NB4 (cell line): ENCODE results near the gene GP1BA.

Source experiments
- DNase-seq: peaks from one replicate; pipeline ENCODE4 v3.0.0; 2010; ENCODE audit warnings: low read depth
- H3K4me3 ChIP-seq: one replicate; pipeline ENCODE4 v1.5.1; 2011; ENCODE audit warnings: mild to moderate bottlenecking, low read depth, low read length, moderate library complexity
- MAX ChIP-seq: IDR thresholded peaks from 2 replicates; pipeline ENCODE4 v1.6.1; 2011; ENCODE audit warnings: low read depth, low read length
- MYC ChIP-seq: IDR thresholded peaks from 2 replicates; pipeline ENCODE4 v1.6.1; 2011; ENCODE audit warnings: low read depth, low read length
- POLR2A ChIP-seq: IDR thresholded peaks from 2 replicates; pipeline ENCODE4 v1.6.1; 2011; ENCODE audit warnings: mild to moderate bottlenecking; ENCODE audit not compliant: insufficient read length; ENCODE audit errors: extremely low read depth
- TF ChIP-seq, protein P1 (sequence below): IDR thresholded peaks from one replicate; pipeline ENCODE4 v1.5.1; 2012; ENCODE audit warnings: low read depth, low read length

Gene GP1BA

DNA sequence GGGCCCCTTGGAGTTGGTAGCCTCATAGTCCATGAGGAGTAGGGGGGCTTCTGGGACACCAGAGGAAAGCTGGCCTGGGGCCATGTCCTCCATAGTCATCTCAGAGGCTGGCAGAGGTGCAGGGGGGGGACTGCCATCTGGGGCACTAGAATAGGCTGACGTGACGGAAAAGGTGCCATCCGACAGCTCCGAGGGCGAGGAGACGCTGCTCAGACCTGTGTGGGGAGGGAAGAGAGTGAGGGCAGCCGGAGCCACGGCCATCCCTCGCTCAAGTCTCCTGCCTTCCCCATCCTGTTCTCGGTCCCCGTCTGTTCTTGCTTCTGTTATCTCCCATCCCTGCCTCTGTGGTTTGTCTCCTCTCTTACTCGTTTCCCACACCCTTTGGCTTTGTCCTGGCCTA, 40.2 kb downstream of the GP1BA start:
- no peak for DNase-seq
- no peak overlapping the region for H3K4me3 ChIP-seq
- TF ChIP-seq MYC, result no peak
- TF ChIP-seq, protein P1, sequence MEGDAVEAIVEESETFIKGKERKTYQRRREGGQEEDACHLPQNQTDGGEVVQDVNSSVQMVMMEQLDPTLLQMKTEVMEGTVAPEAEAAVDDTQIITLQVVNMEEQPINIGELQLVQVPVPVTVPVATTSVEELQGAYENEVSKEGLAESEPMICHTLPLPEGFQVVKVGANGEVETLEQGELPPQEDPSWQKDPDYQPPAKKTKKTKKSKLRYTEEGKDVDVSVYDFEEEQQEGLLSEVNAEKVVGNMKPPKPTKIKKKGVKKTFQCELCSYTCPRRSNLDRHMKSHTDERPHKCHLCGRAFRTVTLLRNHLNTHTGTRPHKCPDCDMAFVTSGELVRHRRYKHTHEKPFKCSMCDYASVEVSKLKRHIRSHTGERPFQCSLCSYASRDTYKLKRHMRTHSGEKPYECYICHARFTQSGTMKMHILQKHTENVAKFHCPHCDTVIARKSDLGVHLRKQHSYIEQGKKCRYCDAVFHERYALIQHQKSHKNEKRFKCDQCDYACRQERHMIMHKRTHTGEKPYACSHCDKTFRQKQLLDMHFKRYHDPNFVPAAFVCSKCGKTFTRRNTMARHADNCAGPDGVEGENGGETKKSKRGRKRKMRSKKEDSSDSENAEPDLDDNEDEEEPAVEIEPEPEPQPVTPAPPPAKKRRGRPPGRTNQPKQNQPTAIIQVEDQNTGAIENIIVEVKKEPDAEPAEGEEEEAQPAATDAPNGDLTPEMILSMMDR, result no peak
- TF ChIP-seq POLR2A, result no peak
- no peak for TF ChIP-seq MAX

DNA sequence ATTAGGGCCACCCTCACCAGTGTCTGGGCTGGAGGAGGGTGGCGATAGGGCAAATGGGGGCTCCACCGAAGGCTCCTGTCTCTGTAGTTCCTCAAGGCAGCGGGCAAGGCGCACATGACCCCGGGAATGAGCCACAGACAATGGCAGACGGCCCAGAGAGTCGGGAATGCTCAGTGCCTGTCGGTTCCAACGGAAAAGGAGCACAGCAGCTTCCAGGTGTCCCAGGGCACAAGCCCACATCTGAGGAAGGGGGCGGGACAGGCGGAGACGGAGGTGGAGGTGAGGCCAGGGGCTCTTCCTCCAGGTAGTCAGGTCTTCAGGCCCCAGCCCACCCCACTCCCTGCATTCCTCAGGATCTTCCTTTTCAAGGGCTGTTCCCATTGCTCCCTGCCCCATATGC, 40.7 kb downstream of the GP1BA start:
- TF ChIP-seq POLR2A (no peak), MAX (no peak), MYC (no peak)
- TF ChIP-seq, protein P1, result no peak
- no peak for DNase-seq
- H3K4me3 ChIP-seq, result no peak overlapping the region

DNA sequence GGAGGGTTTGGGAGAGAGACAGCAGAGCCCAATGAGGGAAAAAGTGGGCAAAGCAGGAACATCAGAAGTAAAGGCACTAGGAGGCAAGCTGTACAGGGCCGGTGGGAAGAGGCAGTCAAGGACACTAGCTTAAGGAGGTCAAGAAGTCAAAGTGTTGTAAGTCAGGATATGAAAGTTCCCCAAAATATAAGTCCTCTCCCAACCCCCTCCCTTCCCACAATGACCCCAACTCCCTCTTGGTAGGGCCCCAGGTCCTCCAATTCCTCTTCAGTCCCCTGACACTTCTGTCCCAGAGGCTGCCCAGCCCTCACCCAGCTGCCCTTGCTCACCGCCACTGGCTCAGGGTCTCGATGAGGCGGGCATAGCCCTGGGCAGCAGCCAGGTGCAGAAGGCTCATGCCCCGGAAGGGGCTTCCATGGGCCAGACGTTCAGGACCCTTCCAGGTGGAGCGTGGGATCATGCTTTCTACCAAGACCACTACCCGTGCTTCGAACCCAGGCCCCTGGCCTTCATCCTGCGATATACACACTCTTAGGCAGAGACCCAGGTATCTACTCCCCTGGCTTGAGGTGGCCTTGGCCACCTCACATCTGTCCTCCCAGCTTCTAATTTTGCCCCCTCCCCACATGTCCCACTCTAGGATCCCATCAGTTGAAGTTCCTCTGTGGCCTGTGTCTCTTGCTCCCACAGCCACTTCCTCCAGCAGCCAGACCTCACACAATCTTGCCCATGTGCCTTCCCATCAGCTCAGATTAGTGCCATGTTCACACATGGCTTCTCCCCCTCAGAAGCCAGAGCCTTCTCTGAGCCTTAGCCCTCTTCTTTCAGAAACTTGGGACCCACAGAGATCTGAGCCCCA, 41.4 kb downstream of the GP1BA start:
- TF ChIP-seq MYC, result no peak
- TF ChIP-seq, protein P1, result no peak
- TF ChIP-seq MAX, result no peak
- TF ChIP-seq POLR2A, result no peak
- DNase-seq, result no peak
- no peak overlapping the region for H3K4me3 ChIP-seq

- DNase-seq, result no peak
- TF ChIP-seq POLR2A (no peak), MAX (no peak), MYC (no peak)
- TF ChIP-seq, protein P1, result no peak
- no peak overlapping the region for H3K4me3 ChIP-seq
These were observed 42.1 kb downstream of the GP1BA start for GRCh38 chr17:4974115-4974670.

GRCh38 chr17:4978726-4979125, 46.6 kb downstream of the GP1BA start:
- DNase-seq, result peak; percentile 61

More at GRCh38 chr17:4978726-4979125, 46.6 kb downstream of the GP1BA start:
- TF ChIP-seq POLR2A (no peak), MYC (no peak), MAX (no peak)
- TF ChIP-seq, protein P1, result no peak
- no peak overlapping the region for H3K4me3 ChIP-seq
